NT2/D1 (cell line): ENCODE results near the gene SLMAP.

Experiments used
- DNase-seq: peaks from one replicate; pipeline ENCODE4 v3.0.0-alpha.2; 2011; ENCODE audit warnings: low read depth, low spot score
- H3K27me3 ChIP-seq: 2 replicates; pipeline ENCODE4 v1.6.0; 2011; ENCODE audit warnings: mild to moderate bottlenecking; ENCODE audit not compliant: insufficient read length, insufficient read depth
- H3K36me3 ChIP-seq: 2 replicates; pipeline ENCODE4 v1.6.1; 2011; ENCODE audit warnings: mild to moderate bottlenecking, low read length, mixed read lengths; ENCODE audit not compliant: insufficient read depth, insufficient read length
- H3K4me1 ChIP-seq: 2 replicates; pipeline ENCODE4 v1.5.1; 2011; ENCODE audit not compliant: insufficient read depth, insufficient read length
- H3K4me3 ChIP-seq: 2 replicates; pipeline ENCODE4 v1.5.1; 2011; ENCODE audit warnings: low read depth; ENCODE audit not compliant: insufficient read length
- H3K9ac ChIP-seq: 2 replicates; pipeline ENCODE4 v1.6.0; 2011; ENCODE audit warnings: low read depth; ENCODE audit not compliant: insufficient read length
- H3K9me3 ChIP-seq: 2 replicates; pipeline ENCODE4 v1.5.1; 2011; ENCODE audit warnings: mild to moderate bottlenecking, low read length; ENCODE audit not compliant: insufficient read depth
- SUZ12 ChIP-seq: IDR thresholded peaks from 2 replicates; pipeline ENCODE4 v1.6.1; 2011; ENCODE audit not compliant: insufficient read length, insufficient read depth; ENCODE audit errors: extremely low read depth
- YY1 ChIP-seq: IDR thresholded peaks from 2 replicates; pipeline ENCODE4 v1.6.1; 2011; ENCODE audit not compliant: insufficient read length, insufficient read depth
- ZNF274 ChIP-seq: IDR thresholded peaks from 2 replicates; pipeline ENCODE4 v1.6.1; 2011; ENCODE audit warnings: mild to moderate bottlenecking, low read depth, low read length

SLMAP gene

DNA sequence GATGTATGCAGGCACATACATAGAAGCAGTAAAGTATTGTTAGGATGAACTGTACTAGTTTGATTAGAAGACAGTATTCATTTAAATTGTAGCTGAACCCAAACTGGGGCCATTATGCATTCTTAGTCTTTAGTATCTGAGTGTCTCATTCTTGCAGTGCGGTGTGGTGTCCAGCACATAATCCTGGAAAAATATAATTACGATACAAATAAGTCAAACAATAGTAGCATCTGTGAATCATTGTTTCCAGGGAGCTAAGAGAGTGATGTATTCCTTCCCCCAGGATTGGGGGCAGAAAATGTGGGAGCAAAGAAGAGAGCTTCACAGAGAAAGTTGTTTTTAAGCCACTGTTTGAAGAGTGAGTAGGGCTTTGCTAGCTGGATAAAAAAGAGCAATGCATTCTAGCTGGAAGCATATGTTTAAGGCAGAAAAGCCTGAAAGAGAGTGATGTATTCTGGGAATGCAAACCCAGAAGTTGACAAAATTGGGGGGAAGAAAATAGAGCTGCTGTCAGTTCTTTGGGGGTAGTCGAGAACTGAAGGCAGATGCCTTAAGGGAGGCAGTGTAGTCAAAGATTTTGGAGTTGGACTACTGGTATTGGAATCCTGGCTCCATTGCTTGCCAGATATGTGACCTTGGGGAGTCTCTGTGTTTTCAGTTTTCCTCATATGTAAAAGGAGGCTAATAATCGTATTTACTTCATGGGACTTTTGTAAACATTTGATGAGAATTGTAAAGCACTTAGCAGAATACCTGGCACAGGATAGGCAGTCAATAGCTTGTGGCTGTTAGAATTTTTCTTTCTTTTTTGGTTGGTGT, 14.1 kb downstream of the SLMAP start:
- H3K9ac ChIP-seq, result no peak overlapping the region
- no peaks in the 10 kb centered on the region for H3K4me1 ChIP-seq
- H3K27me3 ChIP-seq, result no peaks in the 10 kb centered on the region
- H3K4me3 ChIP-seq, result no peak overlapping the region
- TF ChIP-seq SUZ12, result no peak
- H3K9me3 ChIP-seq, result no peaks in the 10 kb centered on the region
- peaks cover 16% of the 10 kb centered on the region for H3K36me3 ChIP-seq
- DNase-seq, result no peak

DNA sequence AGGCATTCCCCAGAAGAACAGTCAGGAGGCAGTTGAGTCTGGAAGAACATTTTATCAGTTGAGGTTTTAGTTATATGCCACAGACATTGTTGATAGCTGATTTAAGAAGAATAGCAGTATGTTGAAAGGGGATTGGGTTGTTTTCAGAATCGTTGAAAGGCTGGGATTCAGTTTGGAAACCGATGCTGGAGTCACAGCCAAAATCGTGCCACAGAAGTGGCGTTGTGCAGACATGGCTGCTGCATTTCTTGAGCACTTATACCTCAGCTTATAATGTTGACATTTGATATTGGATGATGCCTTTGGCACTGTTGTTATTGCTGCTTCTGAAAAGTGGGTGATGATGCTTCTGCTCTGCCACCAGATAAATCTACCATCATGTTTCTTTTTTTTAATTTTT, 16.1 kb downstream of the SLMAP start:
- DNase-seq, result no peak
- Histone ChIP-seq H3K4me1 (no peaks in the 10 kb centered on the region), H3K27me3 (no peaks in the 10 kb centered on the region), H3K4me3 (no peak overlapping the region), H3K9ac (no peak overlapping the region), H3K36me3 (peaks cover 14% of the 10 kb centered on the region), H3K9me3 (no peaks in the 10 kb centered on the region)
- TF ChIP-seq SUZ12 (no peak), ZNF274 (no peak), YY1 (no peak)

DNA sequence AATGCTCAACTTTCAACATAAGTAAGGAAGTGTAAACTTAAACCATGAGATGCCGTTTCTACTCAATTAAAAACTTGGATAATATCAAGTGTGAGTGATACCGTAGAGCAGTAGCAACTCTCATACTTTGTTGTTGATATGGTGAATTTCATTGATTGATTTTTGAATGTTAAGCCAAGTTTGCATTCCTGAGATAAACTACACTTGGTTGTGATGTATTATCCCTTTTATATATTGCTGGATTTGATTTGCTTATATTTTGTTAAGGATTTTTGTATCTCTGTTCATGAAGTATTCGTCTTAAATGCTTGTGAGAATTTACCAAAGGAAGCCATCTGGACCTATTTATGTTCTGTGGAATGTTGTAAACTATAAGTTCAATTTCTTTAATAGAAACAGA, 21.7 kb downstream of the SLMAP start:
- no peak overlapping the region for H3K4me3 ChIP-seq
- peaks cover 8% of the 10 kb centered on the region for H3K36me3 ChIP-seq
- TF ChIP-seq YY1 (no peak), ZNF274 (no peak), SUZ12 (no peak)
- no peak for DNase-seq
- no peaks in the 10 kb centered on the region for H3K9me3 ChIP-seq
- no peak overlapping the region for H3K9ac ChIP-seq
- no peaks in the 10 kb centered on the region for H3K4me1 ChIP-seq
- H3K27me3 ChIP-seq, result no peaks in the 10 kb centered on the region

DNA sequence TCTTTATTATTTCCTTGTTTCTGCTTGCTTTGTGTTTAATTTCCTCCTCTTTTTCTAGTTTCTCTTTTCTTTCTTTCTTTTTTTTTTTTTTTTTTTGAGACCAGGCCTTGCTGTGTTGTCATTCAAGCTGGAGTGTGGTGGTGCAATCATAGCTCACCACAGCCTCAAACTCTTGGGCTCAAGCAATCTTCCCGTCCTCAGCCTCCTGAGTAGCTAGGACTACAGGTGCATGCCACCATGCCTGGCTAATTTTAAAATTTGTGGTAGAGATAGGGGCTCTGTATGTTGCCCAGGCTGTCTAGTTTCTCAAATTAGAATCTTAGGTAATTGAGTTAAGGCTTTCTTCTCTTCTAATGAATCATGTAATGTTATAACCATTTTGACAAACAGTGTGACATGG, 22.4 kb downstream of the SLMAP start:
- DNase-seq, result no peak
- Histone ChIP-seq H3K9me3 (no peaks in the 10 kb centered on the region), H3K27me3 (no peaks in the 10 kb centered on the region), H3K36me3 (peaks cover 3% of the 10 kb centered on the region), H3K4me3 (no peak overlapping the region), H3K9ac (no peak overlapping the region), H3K4me1 (no peaks in the 10 kb centered on the region)
- no peak for TF ChIP-seq YY1
- no peak for TF ChIP-seq ZNF274
- no peak for TF ChIP-seq SUZ12

DNA sequence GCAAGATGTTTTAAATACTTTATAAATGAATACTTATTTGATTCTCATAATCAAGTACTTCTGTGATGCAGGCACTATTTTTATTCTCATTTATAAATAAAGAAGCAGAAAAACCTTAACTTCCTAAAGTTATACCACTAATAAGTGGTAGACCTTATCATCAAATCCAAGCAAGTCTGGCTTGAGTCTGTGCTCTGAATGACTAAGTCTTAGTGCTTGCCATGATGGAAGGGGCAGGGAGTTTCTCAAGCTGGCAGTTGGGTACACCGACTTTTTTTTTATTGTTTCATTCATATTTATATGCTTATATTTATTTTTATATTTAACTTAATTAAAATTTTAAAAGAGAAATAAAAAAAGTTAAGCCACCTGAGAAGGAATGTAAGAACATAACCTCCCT, 23.6 kb downstream of the SLMAP start:
- Histone ChIP-seq H3K36me3 (peaks cover 8% of the 10 kb centered on the region), H3K9ac (no peak overlapping the region), H3K4me3 (no peak overlapping the region), H3K4me1 (no peaks in the 10 kb centered on the region), H3K9me3 (no peaks in the 10 kb centered on the region), H3K27me3 (no peaks in the 10 kb centered on the region)
- no peak for DNase-seq
- TF ChIP-seq YY1 (no peak), ZNF274 (no peak), SUZ12 (no peak)

DNA sequence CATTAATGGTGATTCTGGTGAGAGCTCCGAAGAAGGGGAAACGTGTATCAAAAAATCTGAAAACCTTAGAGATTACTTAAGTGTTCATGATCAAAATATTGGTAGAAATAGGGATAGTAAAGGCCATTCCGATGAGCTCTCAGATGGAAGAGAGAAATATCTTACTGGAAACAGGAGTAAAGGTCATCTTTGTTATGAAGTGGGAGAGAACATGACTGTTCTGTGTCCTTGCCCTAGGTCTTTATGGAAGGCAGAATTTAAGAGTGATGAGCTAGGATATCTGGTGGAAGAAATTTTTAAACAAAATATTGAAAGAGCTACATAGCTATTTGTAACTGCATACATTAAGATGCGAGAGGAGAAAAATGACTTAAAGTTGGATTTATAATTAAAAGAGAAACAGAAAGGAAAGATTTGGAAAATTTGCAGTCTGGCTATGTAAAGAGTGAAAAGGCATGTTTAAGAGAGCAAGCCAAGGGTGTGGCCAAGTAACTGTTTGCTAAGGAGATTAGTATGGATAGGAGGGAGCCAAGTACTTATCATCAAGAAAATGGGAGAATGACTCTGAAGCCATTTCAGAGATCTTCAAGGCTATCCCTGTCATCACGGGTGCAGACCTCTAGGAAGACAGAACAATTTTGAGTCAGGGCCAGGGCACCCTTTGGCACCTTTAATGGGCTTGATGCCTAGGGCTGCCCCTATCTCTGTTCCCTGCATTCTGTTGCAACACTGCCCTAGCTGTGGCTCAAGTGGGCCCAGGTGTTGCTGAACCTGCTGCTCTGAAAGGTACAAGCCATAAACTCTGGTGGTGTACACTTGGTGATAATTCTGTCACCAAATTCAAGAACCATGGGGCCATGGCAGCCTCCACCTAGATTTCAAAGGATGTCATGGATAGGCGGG, 27.3 kb downstream of the SLMAP start:
- Histone ChIP-seq H3K27me3 (no peaks in the 10 kb centered on the region), H3K4me1 (no peaks in the 10 kb centered on the region), H3K9me3 (no peaks in the 10 kb centered on the region), H3K4me3 (no peak overlapping the region), H3K9ac (no peak overlapping the region), H3K36me3 (peaks cover 4% of the 10 kb centered on the region)
- no peak for DNase-seq
- no peak for TF ChIP-seq SUZ12
- no peak for TF ChIP-seq ZNF274
- no peak for TF ChIP-seq YY1

DNA sequence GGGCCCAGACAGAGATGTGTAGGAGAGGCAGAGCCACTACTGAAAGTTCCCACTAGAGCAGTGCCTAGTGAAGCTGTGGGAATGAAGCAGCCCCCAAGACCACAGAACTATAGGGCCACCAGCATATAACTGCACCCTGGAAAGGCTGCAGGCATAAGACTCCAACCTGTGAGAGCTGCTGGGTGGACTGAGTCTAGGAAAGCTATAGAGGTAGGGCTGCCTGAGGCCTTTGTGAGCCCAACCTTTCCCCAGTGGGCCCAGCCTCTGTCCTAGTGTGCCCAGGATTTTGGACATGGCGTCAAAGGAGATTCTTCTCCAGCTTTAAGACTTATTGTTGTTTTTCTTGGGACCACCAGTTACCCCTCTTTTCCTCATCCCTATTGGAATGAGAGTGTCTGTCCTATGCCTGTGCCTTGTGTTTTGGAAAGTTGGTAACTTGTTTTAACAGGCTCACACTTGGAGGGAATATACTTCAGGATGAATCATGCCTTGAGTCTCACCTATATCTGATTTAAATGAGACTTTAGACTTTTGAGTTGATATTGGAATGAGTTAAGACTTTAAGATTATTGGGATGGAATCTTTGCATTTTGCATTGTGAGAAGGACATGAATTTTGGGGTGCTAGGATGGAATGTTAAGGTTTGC, 28.1 kb downstream of the SLMAP start:
- DNase-seq, result no peak
- Histone ChIP-seq H3K36me3 (peaks cover 4% of the 10 kb centered on the region), H3K4me3 (no peak overlapping the region), H3K27me3 (no peaks in the 10 kb centered on the region), H3K9me3 (no peaks in the 10 kb centered on the region), H3K9ac (no peak overlapping the region), H3K4me1 (no peaks in the 10 kb centered on the region)
- TF ChIP-seq SUZ12 (no peak), YY1 (no peak), ZNF274 (no peak)
